Motor neuron (in vitro differentiated cells): ENCODE measurements around the gene TLCD2. TPM values are rescaled to one million over a fixed set of nuclear protein-coding genes. Genes with fewer than 3 reads are reported as not detected.

ENCODE experiments used
- total RNA-seq, 8 experiments: library from RNA; unstranded; fragments of 300-600 nt; gene quantifications; 2 replicates each; pipeline versions ENCODE4 v1.2.3 to v1.2.4, GENCODE V29; 2022

Gene TLCD2
- total RNA-seq, 8 experiments from 2014 or later, result 0.25 to 5.6 (median 1.7) TPM

Other genes starting within 250 kb of the TLCD2 start
- gene MYO1C, start 217.7 kb downstream of the TLCD2 start, total RNA-seq, result 10 to 100 TPM in 4 of 8 experiments, 1 to 10 TPM in 4; 4.4 to 76.2 (median 16.8) TPM
- 10 to 100 TPM; 10.3 to 28.6 (median 16.2) TPM for gene INPP5K, start 193.8 kb downstream of the TLCD2 start, total RNA-seq
- gene PITPNA, start 147.6 kb downstream of the TLCD2 start, total RNA-seq, result 10 to 100 TPM; 22.5 to 52.1 (median 34.1) TPM
- 10 to 100 TPM in 6 of 8 experiments, 1 to 10 TPM in 2; 7.2 to 33.3 (median 25.2) TPM for gene SLC43A2, start 81.5 kb downstream of the TLCD2 start, total RNA-seq
- 1 to 10 TPM in 1 of 8 experiments, under 1 TPM in 7; 0.22 to 2.4 (median 0.50) TPM for gene SCARF1, start 64.6 kb downstream of the TLCD2 start, total RNA-seq
- gene RILP, start 60.5 kb downstream of the TLCD2 start, total RNA-seq, result 1 to 10 TPM in 6 of 8 experiments, under 1 TPM in 2; 0.58 to 3.1 (median 1.6) TPM
- gene PRPF8, start 25.5 kb downstream of the TLCD2 start, total RNA-seq, result 100 to 1,000 TPM in 5 of 8 experiments, 10 to 100 TPM in 3; 82.6 to 237 (median 135) TPM
- gene WDR81, start 14.3 kb upstream of the TLCD2 start, total RNA-seq, result 10 to 100 TPM in 3 of 8 experiments, 1 to 10 TPM in 5; 4.0 to 26.2 (median 9.1) TPM
- under 1 TPM; 0.11 to 0.63 (median 0.30) TPM for gene SERPINF2, start 32.5 kb upstream of the TLCD2 start, total RNA-seq
- gene SERPINF1, start 51.7 kb upstream of the TLCD2 start, total RNA-seq, result 100 to 1,000 TPM in 3 of 8 experiments, 10 to 100 TPM in 1, 1 to 10 TPM in 4; 4.0 to 435 (median 25.0) TPM
- gene SMYD4, start 119.5 kb upstream of the TLCD2 start, total RNA-seq, result 10 to 100 TPM in 4 of 8 experiments, 1 to 10 TPM in 4; 5.4 to 16.6 (median 9.8) TPM
- gene RPA1, start 119.6 kb upstream of the TLCD2 start, total RNA-seq, result 10 to 100 TPM in 6 of 8 experiments, 1 to 10 TPM in 2; 7.9 to 52.8 (median 16.9) TPM